NCI-H1048 (cell line): ENCODE measurements around the gene RPTN.
"Not testable (repeated sequence)": the region's sequence is repeated elsewhere in the genome, so short reads cannot be mapped to it uniquely, and the experiment has no call there.

Experiments used
- DNase-seq: peaks from one replicate; lab custom pipeline; 2025; lab: John Stamatoyannopoulos, UW

Gene RPTN

GRCh38 chr1:152164517-152165136, 5.6 kb upstream of the RPTN start:
- DNase-seq, result no peak

GRCh38 chr1:152162792-152163463, 3.9 kb upstream of the RPTN start:
- DNase-seq, result no peak

- no peak for DNase-seq
Observed at GRCh38 chr1:152160576-152160975, 1.5 kb upstream of the RPTN start.

- DNase-seq, result no peak
Observed at GRCh38 chr1:152153996-152154395, 5.0 kb downstream of the RPTN start.

GRCh38 chr1:152151646-152152045, 7.4 kb downstream of the RPTN start:
- DNase-seq, result no peak

- no peak for DNase-seq
Observed at GRCh38 chr1:152148981-152149380, 10.0 kb downstream of the RPTN start.

GRCh38 chr1:152148051-152148450, 11.0 kb downstream of the RPTN start:
- no peak for DNase-seq

- no peak for DNase-seq
Observed at GRCh38 chr1:152145769-152146168, 13.3 kb downstream of the RPTN start.

- DNase-seq, result not testable (repeated sequence)
Observed at GRCh38 chr1:152144674-152145183, 14.3 kb downstream of the RPTN start.

- no peak for DNase-seq
Observed at GRCh38 chr1:152143150-152143887, 15.7 kb downstream of the RPTN start.

GRCh38 chr1:152141971-152142584, 16.9 kb downstream of the RPTN start:
- no peak for DNase-seq

- no peak for DNase-seq
Observed at GRCh38 chr1:152137215-152137614, 21.8 kb downstream of the RPTN start.

GRCh38 chr1:152130186-152130585, 28.8 kb downstream of the RPTN start:
- DNase-seq, result no peak

- DNase-seq, result no peak
Observed at GRCh38 chr1:152127673-152128072, 31.4 kb downstream of the RPTN start.

- DNase-seq, result no peak
Observed at GRCh38 chr1:152125834-152126443, 33.1 kb downstream of the RPTN start.

- no peak for DNase-seq
Observed at GRCh38 chr1:152118915-152119314, 40.1 kb downstream of the RPTN start.

- no peak for DNase-seq
Observed at GRCh38 chr1:152115344-152115743, 43.7 kb downstream of the RPTN start, which contains the start of gene TCHH. TCHH (minus strand) TSS chr1:152115444; CDS start chr1:152114080, 1,364 bp downstream.

GRCh38 chr1:152112885-152113432, 46.1 kb downstream of the RPTN start:
- no peak for DNase-seq

- no peak for DNase-seq
Observed at GRCh38 chr1:152112101-152112884, 46.7 kb downstream of the RPTN start.

GRCh38 chr1:152111515-152111968, 47.5 kb downstream of the RPTN start:
- DNase-seq, result no peak
